Activated effector memory CD4-positive, alpha-beta T cell treated with Interleukin-2 at 50 U/mL for 16 hours (primary cell): ENCODE data around the gene SOX9.

Experiments
- DNase-seq: peaks from one replicate; pipeline ENCODE4 v3.0.0-alpha.2; 2020

SOX9 gene

GRCh38 chr17:72163474-72163873, 42.7 kb downstream of the SOX9 start:
- no peak for DNase-seq

- DNase-seq = no peak
Observed at GRCh38 chr17:72164158-72164739, 43.4 kb downstream of the SOX9 start.

GRCh38 chr17:72165192-72165866, 44.5 kb downstream of the SOX9 start:
- DNase-seq = no peak

DNA sequence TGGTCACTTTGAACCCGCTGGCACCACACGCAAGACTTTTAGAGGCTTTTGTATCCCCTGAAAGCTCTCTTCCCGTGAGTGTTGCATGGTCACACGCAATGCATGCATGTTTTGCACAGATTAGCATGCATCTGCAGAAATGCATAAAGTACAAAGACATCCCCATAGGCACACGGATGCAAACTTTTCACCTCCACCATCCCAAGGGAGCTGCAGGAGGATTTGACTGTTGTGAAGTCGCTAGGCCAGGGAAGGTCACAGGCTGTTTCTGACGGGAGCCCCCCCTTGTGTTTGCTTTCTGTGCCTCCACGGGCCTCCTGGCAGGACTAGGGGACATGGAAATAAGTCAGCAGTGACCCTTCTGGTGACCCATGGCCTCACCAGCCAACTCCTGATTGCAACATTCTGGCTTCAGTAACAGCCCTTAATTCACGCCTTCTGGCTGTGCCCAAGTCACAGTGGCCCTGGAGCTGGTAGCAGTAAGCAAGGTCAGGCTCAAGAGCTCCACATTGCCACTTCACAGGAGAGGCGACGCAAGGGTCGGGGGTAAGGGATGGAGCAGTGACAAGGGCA, 45.1 kb downstream of the SOX9 start:
- DNase-seq = no peak

DNA sequence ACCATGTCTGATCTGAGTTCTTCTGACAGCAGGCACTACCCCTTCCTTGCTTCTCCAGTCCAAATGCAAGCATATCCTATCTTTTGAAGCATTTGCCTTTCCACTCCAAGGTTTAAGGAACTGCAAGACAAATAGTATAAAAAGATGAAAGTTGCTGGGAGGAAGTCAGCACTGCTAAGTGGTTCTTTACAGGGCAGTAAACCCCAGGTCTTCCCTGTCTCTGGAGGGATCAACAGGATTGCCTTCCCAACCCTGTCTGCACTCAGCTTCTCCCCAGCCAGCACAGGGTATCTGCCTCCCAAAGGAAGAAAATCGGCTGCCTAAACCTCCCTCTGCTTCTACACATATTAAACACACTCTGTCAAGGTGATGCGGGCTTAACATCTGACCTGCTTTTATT, 46.8 kb downstream of the SOX9 start:
- DNase-seq = no peak

- no peak for DNase-seq
Observed at GRCh38 chr17:72169823-72170222, 49.0 kb downstream of the SOX9 start.

- no peak for DNase-seq
Observed at GRCh38 chr17:72171703-72172667, 51.2 kb downstream of the SOX9 start.

DNA sequence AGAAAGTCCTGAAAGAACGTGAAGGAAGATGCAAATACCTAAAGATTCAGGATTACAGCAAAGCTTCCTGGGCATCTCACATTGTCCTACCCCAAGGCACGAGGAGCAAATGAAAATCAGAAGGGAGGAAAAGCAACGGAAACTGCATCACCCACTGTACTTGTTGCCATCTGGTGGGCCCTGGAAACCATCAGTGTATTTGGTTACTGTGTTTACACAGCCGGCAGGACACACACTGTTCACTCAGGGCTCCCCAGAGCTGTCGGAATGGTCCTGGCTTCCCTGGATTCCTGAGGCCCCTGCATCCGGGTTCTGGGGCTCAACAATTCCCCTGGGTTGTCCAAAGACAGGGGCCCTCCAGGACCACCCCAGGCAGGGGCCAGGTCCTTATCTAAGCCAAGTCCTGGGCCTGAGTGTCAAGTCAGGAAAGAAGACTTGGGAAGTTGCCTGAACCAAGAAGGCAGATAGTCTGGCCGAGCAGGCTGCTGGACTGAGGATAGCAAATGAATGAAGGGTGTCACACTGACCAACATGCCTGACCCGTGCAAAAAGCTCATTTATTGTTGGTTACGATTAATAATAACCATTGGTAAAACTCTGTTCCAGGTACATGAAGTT, 52.8 kb downstream of the SOX9 start:
- no peak for DNase-seq

DNA sequence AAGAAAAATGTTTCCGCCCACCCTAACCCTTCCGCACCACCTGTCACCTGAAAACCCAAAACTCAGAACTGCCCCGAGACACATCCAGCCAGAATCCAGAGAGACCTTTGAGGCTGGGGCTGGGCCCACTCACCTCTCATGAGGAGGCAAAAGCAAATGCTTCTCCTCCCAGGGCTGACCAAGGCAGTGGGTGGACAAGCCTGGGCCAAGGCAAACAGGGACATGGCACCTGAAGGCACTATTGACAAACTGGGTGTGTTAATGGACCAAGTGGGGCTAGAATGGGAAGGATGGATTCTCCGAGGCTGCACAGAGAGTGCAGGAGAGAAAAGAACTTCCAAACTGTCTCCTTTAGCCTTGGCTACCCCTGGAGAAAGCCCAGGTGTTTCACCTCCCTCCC, 54.4 kb downstream of the SOX9 start:
- DNase-seq = no peak
